Trophoblast cell (in vitro differentiated cells and primary cell): ENCODE measurements around the gene TAAR8.

Experiments
- DNase-seq, 2 donors: peaks; one replicate each; pipeline ENCODE4 v3.0.0-alpha.2; 2016
- H2AFZ ChIP-seq: 2 replicates; pipeline ENCODE4 v1.6.1; 2013; ENCODE audit warnings: low read length, moderate library complexity, mild to moderate bottlenecking; ENCODE audit not compliant: insufficient read depth, poor library complexity
- H2AK5ac ChIP-seq: 2 replicates; pipeline ENCODE4 v1.6.1; 2013; ENCODE audit warnings: mild to moderate bottlenecking, low read length
- H2BK120ac ChIP-seq: 2 replicates; pipeline ENCODE4 v1.6.1; 2013; ENCODE audit warnings: low read length, mild to moderate bottlenecking, moderate library complexity; ENCODE audit not compliant: insufficient read depth, poor library complexity
- H2BK12ac ChIP-seq: 2 replicates; pipeline ENCODE4 v1.6.1; 2013; ENCODE audit warnings: mild to moderate bottlenecking, low read length, moderate library complexity
- H2BK5ac ChIP-seq: 2 replicates; pipeline ENCODE4 v1.6.1; 2013; ENCODE audit warnings: low read length, low read depth, moderate library complexity, mild to moderate bottlenecking; ENCODE audit not compliant: poor library complexity
- H3K14ac ChIP-seq: 2 replicates; pipeline ENCODE4 v1.6.1; 2013; ENCODE audit warnings: mild to moderate bottlenecking, low read length
- H3K18ac ChIP-seq: 2 replicates; pipeline ENCODE4 v1.6.1; 2013; ENCODE audit warnings: mild to moderate bottlenecking, low read length
- H3K23ac ChIP-seq: 2 replicates; pipeline ENCODE4 v1.6.1; 2013; ENCODE audit warnings: low read length
- H3K27ac ChIP-seq: 2 replicates; pipeline ENCODE4 v1.5.1; 2013; ENCODE audit warnings: low read depth, mild to moderate bottlenecking, inconsistent platforms, low read length, moderate library complexity
- H3K27me3 ChIP-seq: 2 replicates; pipeline ENCODE4 v1.6.1; 2013; ENCODE audit warnings: inconsistent platforms, mild to moderate bottlenecking, low read length, moderate library complexity; ENCODE audit not compliant: insufficient read depth
- H3K36me3 ChIP-seq, 2 experiments: 1 replicate in 1 of 2; 2 replicates in 1 of 2; pipeline ENCODE4 v1.6.1; 2013; ENCODE audit warnings: low read length in 2 of 2, mild to moderate bottlenecking in 2 of 2, moderate library complexity in 1 of 2; ENCODE audit not compliant: insufficient read depth in 2 of 2, control insufficient read depth in 1 of 2
- H3K4ac ChIP-seq: 2 replicates; pipeline ENCODE4 v1.6.1; 2013; ENCODE audit warnings: low read depth, mild to moderate bottlenecking, low read length, moderate library complexity
- H3K4me1 ChIP-seq, 2 experiments: 1 replicate in 1 of 2; 2 replicates in 1 of 2; pipeline ENCODE4 v1.6.1; 2013; ENCODE audit warnings: low read length in 2 of 2, mild to moderate bottlenecking in 2 of 2, moderate library complexity in 1 of 2; ENCODE audit not compliant: insufficient read depth in 2 of 2, control insufficient read depth in 1 of 2
- H3K4me2 ChIP-seq: 2 replicates; pipeline ENCODE4 v1.6.1; 2013; ENCODE audit warnings: inconsistent platforms, mild to moderate bottlenecking, low read length, moderate library complexity
- H3K4me3 ChIP-seq: 2 replicates; pipeline ENCODE4 v1.5.1; 2013; ENCODE audit warnings: mild to moderate bottlenecking, low read depth, low read length, inconsistent platforms
- H3K79me1 ChIP-seq: one replicate; pipeline ENCODE4 v1.6.1; 2013; ENCODE audit warnings: low read length
- H3K79me2 ChIP-seq: 2 replicates; pipeline ENCODE4 v1.6.1; 2013; ENCODE audit warnings: low read length, mild to moderate bottlenecking; ENCODE audit not compliant: control insufficient read depth, insufficient read depth, poor library complexity
- H3K9ac ChIP-seq: 2 replicates; pipeline ENCODE4 v1.6.1; 2013; ENCODE audit warnings: mild to moderate bottlenecking, low read length
- H3K9me3 ChIP-seq: 2 replicates; pipeline ENCODE4 v1.6.1; 2013; ENCODE audit warnings: low read depth, mild to moderate bottlenecking, control low read depth, inconsistent platforms, low read length; ENCODE audit not compliant: insufficient read depth
- H4K12ac ChIP-seq: 2 replicates; pipeline ENCODE4 v1.6.1; 2013; ENCODE audit warnings: low read depth, mild to moderate bottlenecking, low read length, moderate library complexity
- H4K8ac ChIP-seq: 2 replicates; pipeline ENCODE4 v1.6.1; 2013; ENCODE audit warnings: low read depth, mild to moderate bottlenecking, low read length, moderate library complexity
- H4K91ac ChIP-seq: one replicate; pipeline ENCODE4 v1.6.1; 2013; ENCODE audit warnings: low read depth, mild to moderate bottlenecking, low read length, moderate library complexity
- WGBS: extraction: QIAGEN DNeasy Blood & Tissue Kit; methylation state at CpG from one replicate; pipeline ENCODE4 v1.1.7; 2013; ENCODE audit warnings: missing lambda C conversion rate; ENCODE audit not compliant: insufficient read length, insufficient coverage; ENCODE audit errors: extremely low coverage; 5-methylcytosine and 5-hydroxymethylcytosine counted together

TAAR8 gene

GRCh38 chr6:132524646-132525045 lies 27.8 kb upstream of the TAAR8 start:
- WGBS, result no CpG with 5 or more reads among the region's 5 CpGs
- Histone ChIP-seq H3K4ac (no peak overlapping the region), H4K91ac (no peak overlapping the region), H2AFZ (no peak overlapping the region), H2BK5ac (no peak overlapping the region), H3K4me1 (no peaks in the 10 kb centered on the region), H3K27me3 (no peaks in the 10 kb centered on the region), H3K27ac (no peak overlapping the region), H3K18ac (no peak overlapping the region), H3K36me3 (no peaks in the 10 kb centered on the region), H3K79me2 (no peaks in the 10 kb centered on the region), H2BK120ac (no peak overlapping the region), H4K8ac (no peak overlapping the region), H2BK12ac (no peak overlapping the region), H3K9me3 (no peaks in the 10 kb centered on the region), H2AK5ac (no peak overlapping the region), H3K9ac (no peak overlapping the region), H3K23ac (no peak overlapping the region), H3K79me1 (no peaks in the 10 kb centered on the region), H3K4me2 (no peak overlapping the region), H3K14ac (no peak overlapping the region), H4K12ac (no peak overlapping the region), H3K4me3 (no peak overlapping the region)
- DNase-seq, result no peak

GRCh38 chr6:132525866-132526265 lies 26.6 kb upstream of the TAAR8 start:
- H3K14ac ChIP-seq, result no peak overlapping the region
- H3K36me3 ChIP-seq, result no peaks in the 10 kb centered on the region
- no peak overlapping the region for H3K18ac ChIP-seq
- no peak overlapping the region for H4K12ac ChIP-seq
- peaks cover 0 to 1% of the 10 kb centered on the region in 2 experiments for H3K4me1 ChIP-seq
- no peaks in the 10 kb centered on the region for H3K27me3 ChIP-seq
- H2AFZ ChIP-seq, result no peak overlapping the region
- H4K8ac ChIP-seq, result no peak overlapping the region
- H4K91ac ChIP-seq, result no peak overlapping the region
- H3K4ac ChIP-seq, result no peak overlapping the region
- H2BK120ac ChIP-seq, result no peak overlapping the region
- no peak overlapping the region for H3K23ac ChIP-seq
- no CpG with 5 or more reads among the region's 4 CpGs for WGBS
- H2AK5ac ChIP-seq, result no peak overlapping the region
- no peaks in the 10 kb centered on the region for H3K79me1 ChIP-seq
- H2BK5ac ChIP-seq, result no peak overlapping the region
- H3K27ac ChIP-seq, result no peak overlapping the region
- no peak overlapping the region for H3K4me3 ChIP-seq
- no peak for DNase-seq
- no peaks in the 10 kb centered on the region for H3K9me3 ChIP-seq
- H3K4me2 ChIP-seq, result no peak overlapping the region
- no peak overlapping the region for H2BK12ac ChIP-seq
- no peaks in the 10 kb centered on the region for H3K79me2 ChIP-seq
- no peak overlapping the region for H3K9ac ChIP-seq

GRCh38 chr6:132526461-132526860 lies 26.0 kb upstream of the TAAR8 start:
- Histone ChIP-seq H3K9me3 (no peaks in the 10 kb centered on the region), H4K12ac (no peak overlapping the region), H3K79me1 (no peaks in the 10 kb centered on the region), H2BK5ac (no peak overlapping the region), H4K91ac (no peak overlapping the region), H3K27ac (no peak overlapping the region), H3K36me3 (no peaks in the 10 kb centered on the region), H2AK5ac (no peak overlapping the region), H3K27me3 (no peaks in the 10 kb centered on the region), H3K4ac (no peak overlapping the region), H3K18ac (no peak overlapping the region), H2BK120ac (no peak overlapping the region), H3K23ac (no peak overlapping the region), H2AFZ (no peak overlapping the region), H3K4me1 (peaks cover 0 to 1% of the 10 kb centered on the region in 2 experiments), H3K9ac (no peak overlapping the region), H3K14ac (no peak overlapping the region), H3K4me3 (no peak overlapping the region), H3K4me2 (no peak overlapping the region), H4K8ac (no peak overlapping the region), H2BK12ac (no peak overlapping the region), H3K79me2 (no peaks in the 10 kb centered on the region)
- no CpG with 5 or more reads among the region's 2 CpGs for WGBS
- peak in 1 of 2 donors; percentile 34 for DNase-seq

- DNase-seq, result no peak
- H3K14ac ChIP-seq, result no peak overlapping the region
- no peaks in the 10 kb centered on the region for H3K9me3 ChIP-seq
- H3K36me3 ChIP-seq, result no peaks in the 10 kb centered on the region
- H3K27ac ChIP-seq, result no peak overlapping the region
- no peak overlapping the region for H2BK120ac ChIP-seq
- H3K4me1 ChIP-seq, result peaks cover 0 to 1% of the 10 kb centered on the region in 2 experiments
- WGBS, result no CpG with 5 or more reads among the region's 6 CpGs
- no peak overlapping the region for H3K4me3 ChIP-seq
- no peak overlapping the region for H2BK12ac ChIP-seq
- no peak overlapping the region for H4K8ac ChIP-seq
- H2AK5ac ChIP-seq, result no peak overlapping the region
- no peak overlapping the region for H2AFZ ChIP-seq
- H3K79me1 ChIP-seq, result no peaks in the 10 kb centered on the region
- H3K4me2 ChIP-seq, result no peak overlapping the region
- no peak overlapping the region for H3K23ac ChIP-seq
- no peaks in the 10 kb centered on the region for H3K79me2 ChIP-seq
- H3K4ac ChIP-seq, result no peak overlapping the region
- no peak overlapping the region for H3K18ac ChIP-seq
- no peak overlapping the region for H3K9ac ChIP-seq
- H4K12ac ChIP-seq, result no peak overlapping the region
- no peaks in the 10 kb centered on the region for H3K27me3 ChIP-seq
- H2BK5ac ChIP-seq, result no peak overlapping the region
- H4K91ac ChIP-seq, result no peak overlapping the region
These were observed 24.7 kb upstream of the TAAR8 start for GRCh38 chr6:132527791-132528190.
